Choroid plexus epithelial cell (primary cell): ENCODE data around the gene LIMS1.

Experiments used
- DNase-seq: peaks from one replicate; pipeline ENCODE4 v3.0.0-alpha.2; 2010; ENCODE audit warnings: low read depth
- H3K4me3 ChIP-seq: 2 replicates; pipeline ENCODE4 v1.5.1; 2011; ENCODE audit warnings: low read depth, mild to moderate bottlenecking, control low read depth, low read length, moderate library complexity
- TF ChIP-seq, protein P1 (sequence below): conservative IDR thresholded peaks from 2 replicates; pipeline ENCODE4 v1.5.1; 2011; ENCODE audit warnings: low read depth, mild to moderate bottlenecking, control low read depth, inconsistent platforms, low read length, moderate library complexity

The LIMS1 gene

DNA sequence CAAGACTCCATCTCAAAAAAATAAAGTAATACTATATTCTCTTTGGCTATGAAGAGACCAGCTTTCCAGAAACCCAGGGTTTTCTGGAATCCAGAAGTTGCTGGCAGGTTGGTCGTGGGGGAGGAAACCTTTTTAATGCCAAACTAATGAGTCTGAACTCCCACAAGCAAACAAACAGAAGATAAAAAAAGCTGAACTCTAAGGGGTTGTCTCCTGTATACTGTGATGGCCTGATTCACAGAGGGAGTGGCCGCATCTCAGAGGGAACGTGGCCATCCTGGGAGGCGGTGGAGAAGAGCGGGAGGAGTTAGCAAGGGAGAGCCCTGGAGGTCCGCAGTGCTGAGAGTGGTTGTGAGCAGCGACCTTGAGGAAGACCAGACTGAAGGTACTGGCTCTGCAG, 36.1 kb downstream of the LIMS1 start:
- peak overlapping the region; percentile 31 for H3K4me3 ChIP-seq
- peak; percentile 80 for DNase-seq
- TF ChIP-seq, protein P1, sequence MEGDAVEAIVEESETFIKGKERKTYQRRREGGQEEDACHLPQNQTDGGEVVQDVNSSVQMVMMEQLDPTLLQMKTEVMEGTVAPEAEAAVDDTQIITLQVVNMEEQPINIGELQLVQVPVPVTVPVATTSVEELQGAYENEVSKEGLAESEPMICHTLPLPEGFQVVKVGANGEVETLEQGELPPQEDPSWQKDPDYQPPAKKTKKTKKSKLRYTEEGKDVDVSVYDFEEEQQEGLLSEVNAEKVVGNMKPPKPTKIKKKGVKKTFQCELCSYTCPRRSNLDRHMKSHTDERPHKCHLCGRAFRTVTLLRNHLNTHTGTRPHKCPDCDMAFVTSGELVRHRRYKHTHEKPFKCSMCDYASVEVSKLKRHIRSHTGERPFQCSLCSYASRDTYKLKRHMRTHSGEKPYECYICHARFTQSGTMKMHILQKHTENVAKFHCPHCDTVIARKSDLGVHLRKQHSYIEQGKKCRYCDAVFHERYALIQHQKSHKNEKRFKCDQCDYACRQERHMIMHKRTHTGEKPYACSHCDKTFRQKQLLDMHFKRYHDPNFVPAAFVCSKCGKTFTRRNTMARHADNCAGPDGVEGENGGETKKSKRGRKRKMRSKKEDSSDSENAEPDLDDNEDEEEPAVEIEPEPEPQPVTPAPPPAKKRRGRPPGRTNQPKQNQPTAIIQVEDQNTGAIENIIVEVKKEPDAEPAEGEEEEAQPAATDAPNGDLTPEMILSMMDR = no peak

DNA sequence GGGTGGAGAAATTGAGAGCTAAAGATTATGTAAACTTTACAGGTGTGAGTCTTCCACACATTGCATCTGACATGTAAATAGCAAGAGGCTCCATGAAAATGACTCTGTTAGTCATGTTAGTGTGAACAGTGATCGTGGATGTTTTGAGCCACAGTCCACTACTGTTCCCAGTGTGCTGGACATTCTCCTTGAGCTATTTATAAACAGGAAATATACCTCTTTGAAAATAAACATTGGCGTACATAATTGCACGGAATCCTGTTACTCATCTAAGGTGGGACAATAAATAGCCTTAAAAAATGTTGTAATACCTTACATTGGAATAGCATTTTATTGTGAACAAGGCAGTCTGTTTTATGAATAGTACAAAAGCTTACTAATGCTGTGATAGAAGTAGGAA, 37.0 kb downstream of the LIMS1 start:
- peak; percentile 47 for DNase-seq
- TF ChIP-seq, protein P1 = no peak
- no peak overlapping the region for H3K4me3 ChIP-seq

DNA sequence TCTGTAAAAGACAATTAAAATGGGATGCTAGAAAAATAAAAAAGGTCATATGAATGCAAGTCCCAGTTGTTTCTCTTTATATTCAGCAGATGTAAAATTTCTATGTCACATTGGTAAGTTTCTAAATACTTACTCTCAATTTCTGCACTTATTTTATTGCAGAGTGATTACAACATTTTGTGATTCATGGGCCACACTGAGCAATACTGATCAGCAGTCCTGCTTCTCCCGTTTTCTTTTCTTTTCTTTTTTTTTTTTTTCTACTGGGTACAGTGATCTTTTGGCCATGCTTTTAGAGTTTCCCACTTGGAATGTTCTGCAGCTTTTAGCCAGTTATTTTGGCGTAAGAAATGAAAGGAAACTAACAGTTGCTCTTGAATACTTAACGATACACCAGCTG, 38.8 kb downstream of the LIMS1 start:
- TF ChIP-seq, protein P1 = no peak
- peak; percentile 81 for DNase-seq
- no peak overlapping the region for H3K4me3 ChIP-seq

DNA sequence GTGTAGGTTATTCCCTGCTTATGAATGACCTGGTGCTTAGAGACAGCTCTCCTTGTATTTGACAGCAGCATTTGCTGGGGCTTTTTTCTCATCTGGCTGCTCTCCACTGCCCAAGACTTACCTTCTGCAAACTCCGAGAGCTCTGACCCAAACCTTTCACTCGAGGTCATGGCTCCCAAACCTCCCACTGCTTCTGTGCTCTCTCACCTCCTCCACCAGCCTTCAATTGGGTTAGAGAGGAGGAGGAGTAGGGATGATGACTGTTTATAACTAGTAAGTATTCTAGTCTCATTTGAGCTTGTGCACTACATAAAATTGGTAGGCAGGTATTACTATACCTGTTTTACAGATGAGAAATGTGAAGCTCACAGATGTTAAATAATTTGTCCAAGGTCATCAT, 40.1 kb downstream of the LIMS1 start:
- TF ChIP-seq, protein P1 = no peak
- no peak overlapping the region for H3K4me3 ChIP-seq
- no peak for DNase-seq

DNA sequence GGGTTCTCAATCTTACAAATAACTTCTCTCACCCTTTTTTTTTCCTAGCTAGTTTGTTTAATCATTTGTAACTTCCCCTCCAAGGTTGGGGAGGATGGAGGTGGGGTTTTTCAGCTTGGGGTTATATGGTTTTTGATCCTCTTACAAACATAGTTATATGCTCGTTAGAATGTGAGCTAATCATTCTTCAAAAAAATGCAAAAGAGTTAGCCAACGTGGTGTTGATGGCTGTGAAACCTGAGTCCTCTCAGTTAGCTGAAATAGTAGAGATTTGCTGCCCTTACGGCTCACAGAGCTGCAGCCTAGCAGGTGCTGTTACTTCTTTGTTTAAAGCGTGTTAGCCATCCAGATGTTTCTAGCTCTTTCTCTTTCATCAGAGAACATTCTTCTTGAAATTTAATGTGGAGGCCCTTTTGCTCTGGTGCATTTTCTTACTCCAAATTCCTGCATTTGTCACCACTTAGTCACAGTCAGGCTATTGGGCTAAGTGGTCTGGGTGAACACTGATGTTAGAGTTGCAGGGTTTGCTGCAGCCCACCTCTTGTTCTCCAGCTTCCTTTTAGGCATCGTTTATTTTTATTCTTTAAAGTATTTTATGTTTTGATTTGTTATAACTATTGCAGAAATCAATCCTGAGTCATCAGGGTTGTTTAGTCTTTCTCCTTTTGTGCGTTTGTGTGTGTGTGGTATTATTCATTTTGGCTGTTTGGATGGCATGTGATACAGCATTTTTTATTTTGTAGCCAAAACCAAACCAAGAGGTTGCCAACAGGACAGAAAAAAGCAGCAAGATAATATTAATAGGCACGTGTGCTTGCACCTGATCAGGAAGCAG, 41.1 kb downstream of the LIMS1 start:
- no peak overlapping the region for H3K4me3 ChIP-seq
- DNase-seq = peak; percentile 83
- TF ChIP-seq, protein P1 = no peak

GRCh38 chr2:108577099-108577498, 42.8 kb downstream of the LIMS1 start:
- no peak for DNase-seq
- TF ChIP-seq, protein P1 = no peak
- no peak overlapping the region for H3K4me3 ChIP-seq

DNA sequence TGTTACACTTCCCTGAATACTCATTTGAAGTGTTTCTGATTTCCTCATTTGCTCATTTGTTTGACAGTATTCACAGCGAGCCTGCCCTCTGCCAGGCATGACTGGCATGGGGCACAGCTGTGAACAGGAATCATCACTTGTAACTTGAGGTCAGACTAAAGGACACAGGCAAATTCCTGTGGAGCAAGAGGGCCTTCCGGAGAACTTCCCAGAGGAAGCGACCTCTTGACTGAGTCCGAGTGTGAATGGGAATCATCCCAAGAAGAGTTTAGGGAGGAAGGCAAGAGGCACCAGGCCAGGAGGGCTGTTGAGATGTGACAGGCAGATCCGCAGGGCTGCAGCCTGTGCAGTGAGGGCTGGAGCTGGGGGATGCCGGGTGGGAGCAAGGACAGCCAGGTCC, 45.4 kb downstream of the LIMS1 start:
- H3K4me3 ChIP-seq = no peak overlapping the region
- TF ChIP-seq, protein P1 = no peak
- DNase-seq = no peak
